ENCODE measurements around the gene LGSN.
"Not testable (repeated sequence)": the region's sequence is repeated elsewhere in the genome, so short reads cannot be mapped to it uniquely, and the experiment has no call there.

DNA sequence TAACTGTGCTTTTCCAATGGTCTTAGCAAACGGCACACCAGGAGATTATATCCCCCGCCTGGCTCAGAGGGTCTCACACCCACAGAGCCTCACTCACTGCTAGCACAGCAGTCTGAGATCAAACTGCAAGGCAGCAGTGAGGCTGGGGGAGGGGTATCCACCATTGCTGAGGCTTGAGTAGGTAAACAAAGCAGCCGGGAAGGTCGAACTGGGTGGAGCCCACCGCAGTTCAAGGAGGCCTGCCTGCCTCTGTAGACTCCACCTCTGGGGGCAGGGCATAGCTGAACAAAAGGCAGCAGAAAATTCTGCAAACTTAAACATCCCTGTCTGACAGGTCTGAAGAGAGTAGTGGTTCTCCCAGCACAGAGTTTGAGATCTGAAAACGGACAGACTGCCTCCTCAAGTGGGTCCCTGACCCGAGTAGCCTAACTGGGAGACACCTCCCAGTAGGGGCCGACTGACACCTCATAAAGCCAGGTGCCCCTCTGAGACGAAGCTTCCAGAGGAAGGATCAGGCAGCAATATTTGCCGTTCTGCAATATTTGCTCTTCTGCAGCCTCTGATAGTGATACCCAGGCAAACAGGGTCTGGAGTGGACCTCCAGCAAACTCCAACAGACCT, 42.8 kb upstream of the LGSN start:
- TF ChIP-seq, protein P1, sequence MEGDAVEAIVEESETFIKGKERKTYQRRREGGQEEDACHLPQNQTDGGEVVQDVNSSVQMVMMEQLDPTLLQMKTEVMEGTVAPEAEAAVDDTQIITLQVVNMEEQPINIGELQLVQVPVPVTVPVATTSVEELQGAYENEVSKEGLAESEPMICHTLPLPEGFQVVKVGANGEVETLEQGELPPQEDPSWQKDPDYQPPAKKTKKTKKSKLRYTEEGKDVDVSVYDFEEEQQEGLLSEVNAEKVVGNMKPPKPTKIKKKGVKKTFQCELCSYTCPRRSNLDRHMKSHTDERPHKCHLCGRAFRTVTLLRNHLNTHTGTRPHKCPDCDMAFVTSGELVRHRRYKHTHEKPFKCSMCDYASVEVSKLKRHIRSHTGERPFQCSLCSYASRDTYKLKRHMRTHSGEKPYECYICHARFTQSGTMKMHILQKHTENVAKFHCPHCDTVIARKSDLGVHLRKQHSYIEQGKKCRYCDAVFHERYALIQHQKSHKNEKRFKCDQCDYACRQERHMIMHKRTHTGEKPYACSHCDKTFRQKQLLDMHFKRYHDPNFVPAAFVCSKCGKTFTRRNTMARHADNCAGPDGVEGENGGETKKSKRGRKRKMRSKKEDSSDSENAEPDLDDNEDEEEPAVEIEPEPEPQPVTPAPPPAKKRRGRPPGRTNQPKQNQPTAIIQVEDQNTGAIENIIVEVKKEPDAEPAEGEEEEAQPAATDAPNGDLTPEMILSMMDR (IDR thresholded peaks at IDR 0.05 in 4 of 5, conservative IDR thresholded peaks at IDR 0.05 in 1 of 5): not testable (repeated sequence)
- not testable (repeated sequence) for TF ChIP-seq POLR2A (IDR thresholded peaks at IDR 0.05)

All from gastrocnemius medialis (tissue), 4 donors.